GM12801 (cell line): ENCODE measurements around the gene CLEC16A.

Experiments
- TF ChIP-seq, protein P1 (sequence below): IDR thresholded peaks from one replicate; pipeline ENCODE4 v1.5.1; 2011; ENCODE audit warnings: control low read depth; ENCODE audit not compliant: insufficient read length; ENCODE audit errors: extremely low read depth

The CLEC16A gene

DNA sequence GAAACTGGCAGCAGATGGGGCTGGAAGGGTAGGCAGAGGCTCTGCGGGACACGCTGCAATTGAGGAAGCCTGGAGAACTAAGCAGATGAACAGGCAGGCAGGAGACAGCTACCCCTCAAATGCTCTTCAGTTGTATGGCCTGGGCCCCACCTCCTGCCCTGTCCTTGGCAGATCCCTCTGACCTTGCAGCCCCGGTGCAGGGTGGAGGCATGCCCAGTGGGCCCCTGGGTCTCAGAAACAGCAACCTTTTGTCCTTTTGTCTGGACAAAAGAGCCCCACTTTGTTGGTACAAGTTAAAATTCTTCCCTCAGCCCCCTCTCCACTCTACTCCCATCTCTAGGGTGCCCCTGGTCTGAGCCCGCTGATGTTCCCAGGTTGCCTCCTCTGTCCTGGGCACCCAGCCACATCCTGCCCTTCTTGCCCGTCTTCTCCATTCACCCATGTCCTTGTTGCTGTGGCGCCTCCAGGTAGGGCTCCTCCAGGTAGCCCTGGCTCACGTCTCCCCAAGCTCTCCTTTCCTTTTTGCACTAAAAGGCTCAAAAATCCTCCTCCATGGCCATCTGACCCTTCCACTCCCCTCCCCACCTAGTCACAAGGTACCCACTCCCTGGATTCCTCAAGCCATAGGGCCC lies 136.8 kb downstream of the CLEC16A start:
- TF ChIP-seq, protein P1, sequence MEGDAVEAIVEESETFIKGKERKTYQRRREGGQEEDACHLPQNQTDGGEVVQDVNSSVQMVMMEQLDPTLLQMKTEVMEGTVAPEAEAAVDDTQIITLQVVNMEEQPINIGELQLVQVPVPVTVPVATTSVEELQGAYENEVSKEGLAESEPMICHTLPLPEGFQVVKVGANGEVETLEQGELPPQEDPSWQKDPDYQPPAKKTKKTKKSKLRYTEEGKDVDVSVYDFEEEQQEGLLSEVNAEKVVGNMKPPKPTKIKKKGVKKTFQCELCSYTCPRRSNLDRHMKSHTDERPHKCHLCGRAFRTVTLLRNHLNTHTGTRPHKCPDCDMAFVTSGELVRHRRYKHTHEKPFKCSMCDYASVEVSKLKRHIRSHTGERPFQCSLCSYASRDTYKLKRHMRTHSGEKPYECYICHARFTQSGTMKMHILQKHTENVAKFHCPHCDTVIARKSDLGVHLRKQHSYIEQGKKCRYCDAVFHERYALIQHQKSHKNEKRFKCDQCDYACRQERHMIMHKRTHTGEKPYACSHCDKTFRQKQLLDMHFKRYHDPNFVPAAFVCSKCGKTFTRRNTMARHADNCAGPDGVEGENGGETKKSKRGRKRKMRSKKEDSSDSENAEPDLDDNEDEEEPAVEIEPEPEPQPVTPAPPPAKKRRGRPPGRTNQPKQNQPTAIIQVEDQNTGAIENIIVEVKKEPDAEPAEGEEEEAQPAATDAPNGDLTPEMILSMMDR, result no peak

DNA sequence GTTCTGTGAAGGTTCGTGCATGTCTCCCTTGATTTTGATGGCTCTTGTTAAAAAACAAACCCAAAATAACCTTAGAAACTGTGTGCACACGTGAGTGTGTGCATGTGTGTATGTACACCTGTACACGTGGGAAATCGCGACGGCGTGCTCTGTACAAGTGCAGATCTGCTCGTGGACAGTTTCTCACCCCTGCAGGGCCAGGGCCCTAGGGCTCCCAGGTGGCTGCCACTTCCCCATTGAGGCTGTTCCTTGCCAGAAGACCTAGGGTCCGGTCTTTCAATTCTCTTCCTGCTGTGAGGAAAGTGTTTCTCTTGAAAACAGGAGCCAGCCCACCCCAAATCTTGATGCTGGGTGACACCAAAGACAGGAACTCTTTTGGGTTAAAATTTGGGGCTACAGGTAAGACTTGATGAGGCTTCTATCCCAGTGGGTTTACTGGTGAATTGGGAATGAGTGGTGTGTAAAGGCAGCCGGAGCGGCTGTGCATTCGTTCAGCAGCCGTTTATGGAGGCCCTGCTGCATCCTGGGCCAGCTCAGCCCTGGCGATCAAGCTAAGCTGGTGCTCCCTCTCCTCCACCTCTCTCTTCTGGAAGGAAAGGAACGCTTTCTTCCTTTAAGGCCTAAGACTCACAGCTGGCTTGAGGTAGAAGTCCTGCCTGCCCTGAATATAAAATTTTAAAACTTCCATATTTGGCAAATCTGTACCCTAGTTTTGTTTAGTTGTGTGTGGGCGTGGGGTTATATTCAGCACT lies 137.9 kb downstream of the CLEC16A start:
- TF ChIP-seq, protein P1, result no peak

DNA sequence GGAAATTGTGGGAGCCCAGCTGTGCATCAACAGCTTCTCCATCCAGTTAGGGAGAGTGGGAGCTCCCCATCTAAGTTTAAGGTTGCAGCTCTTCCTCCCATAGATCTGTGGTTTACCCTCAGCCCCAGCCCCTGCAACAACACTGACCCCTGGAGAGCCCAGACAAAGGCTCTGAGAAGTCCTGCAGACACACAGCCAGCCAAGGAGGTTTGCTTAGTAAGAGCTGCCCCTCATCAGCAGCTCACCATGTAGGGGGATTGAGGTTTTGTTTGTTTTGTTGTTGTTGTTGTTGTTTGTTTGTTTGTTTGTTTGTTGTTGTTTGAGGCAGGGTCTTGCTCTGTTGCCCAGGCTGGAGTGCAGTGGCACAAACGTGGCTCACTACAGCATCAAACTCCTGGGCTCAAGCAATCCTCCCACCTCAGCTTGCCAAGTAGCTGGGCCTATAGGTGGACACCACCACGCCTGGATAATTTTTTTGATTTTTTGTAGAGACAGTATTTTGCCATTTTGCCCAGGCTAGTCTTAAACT lies 138.6 kb downstream of the CLEC16A start:
- TF ChIP-seq, protein P1, result no peak

DNA sequence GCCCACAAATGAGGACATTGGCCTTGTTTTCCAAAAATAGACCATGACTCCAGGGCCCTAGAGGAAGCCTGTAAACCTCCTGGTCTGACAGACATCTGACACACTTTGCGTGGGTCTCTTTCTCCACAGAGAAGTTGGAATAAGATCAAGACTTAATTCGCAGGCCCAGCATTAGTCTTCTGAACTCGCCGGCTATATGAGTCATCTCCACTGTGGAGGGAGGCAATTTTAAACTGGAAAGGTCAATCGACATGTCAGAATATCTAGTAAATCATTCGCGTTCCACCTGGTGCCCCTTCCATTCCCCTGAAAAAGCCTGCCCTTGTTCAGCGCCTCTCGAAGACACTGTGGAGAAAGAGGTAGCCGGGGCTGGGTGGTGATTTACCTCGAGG lies 140.1 kb downstream of the CLEC16A start:
- TF ChIP-seq, protein P1, result no peak

DNA sequence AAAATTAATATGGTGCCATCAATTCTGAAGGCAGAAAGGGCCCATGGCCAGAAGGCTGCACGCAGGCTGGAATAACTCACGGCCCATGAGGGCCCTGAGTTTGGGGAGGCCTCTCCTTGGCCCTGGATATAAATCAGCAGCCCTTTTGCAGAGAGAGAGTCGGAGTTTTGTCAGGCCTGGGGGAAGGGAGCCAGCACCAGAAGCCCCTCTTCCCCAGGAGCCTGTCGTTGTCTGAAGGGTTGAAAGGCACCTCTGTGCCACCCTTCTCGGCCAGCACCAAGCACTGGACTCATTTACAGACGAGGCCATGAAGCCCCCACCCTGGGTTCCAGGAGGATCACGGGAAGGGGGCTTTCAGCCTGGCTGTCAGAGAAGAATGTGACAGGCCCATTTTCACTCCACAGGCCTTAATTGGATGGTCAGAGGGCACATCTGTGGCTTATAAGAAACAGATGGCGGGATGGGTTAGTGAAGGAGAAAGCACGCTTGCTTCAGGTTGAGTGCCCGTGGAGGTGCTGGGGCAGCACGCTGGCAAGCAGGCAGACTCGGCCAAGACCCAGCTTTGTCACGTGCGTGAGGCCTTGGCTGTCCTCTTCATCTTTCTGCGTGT lies 140.6 kb downstream of the CLEC16A start:
- TF ChIP-seq, protein P1, result no peak

DNA sequence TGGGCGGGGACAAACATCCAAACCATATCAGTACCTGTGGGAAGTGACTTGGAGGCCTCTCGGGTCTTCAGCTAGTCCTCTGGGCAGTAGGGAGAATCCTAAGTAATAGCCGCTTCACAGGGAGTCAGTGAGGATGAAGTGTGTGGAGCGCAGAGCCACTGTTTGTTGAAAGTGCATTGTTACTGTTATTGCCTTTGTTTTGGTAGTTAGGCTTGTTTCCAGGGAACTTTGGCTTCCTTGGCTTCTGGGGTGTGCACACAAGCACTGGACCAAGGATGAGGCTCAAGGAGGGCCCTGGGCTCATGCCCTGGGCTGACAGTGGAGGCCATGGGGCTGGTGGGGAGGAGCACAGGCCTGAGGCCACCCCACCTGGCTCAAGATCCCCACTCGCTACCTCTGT lies 141.6 kb downstream of the CLEC16A start:
- TF ChIP-seq, protein P1, result no peak

DNA sequence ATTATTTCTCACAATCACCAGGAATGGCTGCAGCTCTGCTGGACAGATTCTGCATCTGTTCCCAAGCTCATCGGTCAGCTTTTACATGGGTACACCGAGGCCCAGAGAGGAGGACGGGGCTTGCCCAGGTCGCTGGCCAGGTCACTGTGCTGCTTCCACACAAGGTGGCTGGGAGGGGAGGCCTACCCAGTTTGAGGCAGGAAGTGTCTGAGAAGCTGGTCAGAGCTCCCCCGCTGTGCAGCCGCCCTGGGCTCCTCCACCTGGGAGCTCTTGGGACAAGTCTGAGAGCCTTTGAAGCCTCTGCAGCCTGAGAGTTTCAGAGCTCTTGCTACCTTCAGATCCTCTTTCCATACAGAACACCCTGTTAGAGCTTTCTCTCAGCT lies 143.3 kb downstream of the CLEC16A start:
- TF ChIP-seq, protein P1, result no peak
